Measurements from ENCODE around the gene CRAMP1.
"Not testable (repeated sequence)": the region's sequence is repeated elsewhere in the genome, so short reads cannot be mapped to it uniquely, and the experiment has no call there.

The CRAMP1 gene, protein sequence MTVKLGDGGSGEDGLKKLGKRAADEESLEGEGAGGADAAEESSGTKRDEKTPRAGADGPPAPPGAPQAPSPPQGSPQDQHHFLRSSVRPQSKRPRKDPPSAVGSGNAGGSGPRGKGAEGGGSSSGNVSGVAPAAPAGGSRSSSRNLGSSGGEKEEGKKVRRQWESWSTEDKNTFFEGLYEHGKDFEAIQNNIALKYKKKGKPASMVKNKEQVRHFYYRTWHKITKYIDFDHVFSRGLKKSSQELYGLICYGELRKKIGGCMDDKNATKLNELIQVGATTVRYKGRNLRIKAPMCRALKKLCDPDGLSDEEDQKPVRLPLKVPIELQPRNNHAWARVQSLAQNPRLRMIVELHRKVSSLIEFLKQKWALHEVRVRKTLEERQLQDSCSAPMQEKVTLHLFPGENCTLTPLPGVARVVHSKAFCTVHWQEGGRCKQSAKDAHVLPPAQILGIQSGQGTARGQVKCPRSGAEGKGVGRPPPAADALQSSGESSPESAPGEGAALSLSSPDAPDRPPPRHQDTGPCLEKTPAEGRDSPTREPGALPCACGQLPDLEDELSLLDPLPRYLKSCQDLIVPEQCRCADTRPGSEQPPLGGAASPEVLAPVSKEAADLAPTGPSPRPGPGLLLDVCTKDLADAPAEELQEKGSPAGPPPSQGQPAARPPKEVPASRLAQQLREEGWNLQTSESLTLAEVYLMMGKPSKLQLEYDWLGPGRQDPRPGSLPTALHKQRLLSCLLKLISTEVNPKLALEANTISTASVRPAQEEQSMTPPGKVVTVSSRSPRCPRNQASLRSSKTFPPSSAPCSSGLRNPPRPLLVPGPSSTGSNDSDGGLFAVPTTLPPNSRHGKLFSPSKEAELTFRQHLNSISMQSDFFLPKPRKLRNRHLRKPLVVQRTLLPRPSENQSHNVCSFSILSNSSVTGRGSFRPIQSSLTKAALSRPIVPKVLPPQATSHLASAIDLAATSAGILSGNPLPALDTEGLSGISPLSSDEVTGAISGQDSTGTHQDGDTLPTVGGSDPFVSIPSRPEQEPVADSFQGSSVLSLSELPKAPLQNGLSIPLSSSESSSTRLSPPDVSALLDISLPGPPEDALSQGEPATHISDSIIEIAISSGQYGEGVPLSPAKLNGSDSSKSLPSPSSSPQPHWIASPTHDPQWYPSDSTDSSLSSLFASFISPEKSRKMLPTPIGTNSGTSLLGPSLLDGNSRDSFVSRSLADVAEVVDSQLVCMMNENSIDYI (N-terminal part only)

DNA sequence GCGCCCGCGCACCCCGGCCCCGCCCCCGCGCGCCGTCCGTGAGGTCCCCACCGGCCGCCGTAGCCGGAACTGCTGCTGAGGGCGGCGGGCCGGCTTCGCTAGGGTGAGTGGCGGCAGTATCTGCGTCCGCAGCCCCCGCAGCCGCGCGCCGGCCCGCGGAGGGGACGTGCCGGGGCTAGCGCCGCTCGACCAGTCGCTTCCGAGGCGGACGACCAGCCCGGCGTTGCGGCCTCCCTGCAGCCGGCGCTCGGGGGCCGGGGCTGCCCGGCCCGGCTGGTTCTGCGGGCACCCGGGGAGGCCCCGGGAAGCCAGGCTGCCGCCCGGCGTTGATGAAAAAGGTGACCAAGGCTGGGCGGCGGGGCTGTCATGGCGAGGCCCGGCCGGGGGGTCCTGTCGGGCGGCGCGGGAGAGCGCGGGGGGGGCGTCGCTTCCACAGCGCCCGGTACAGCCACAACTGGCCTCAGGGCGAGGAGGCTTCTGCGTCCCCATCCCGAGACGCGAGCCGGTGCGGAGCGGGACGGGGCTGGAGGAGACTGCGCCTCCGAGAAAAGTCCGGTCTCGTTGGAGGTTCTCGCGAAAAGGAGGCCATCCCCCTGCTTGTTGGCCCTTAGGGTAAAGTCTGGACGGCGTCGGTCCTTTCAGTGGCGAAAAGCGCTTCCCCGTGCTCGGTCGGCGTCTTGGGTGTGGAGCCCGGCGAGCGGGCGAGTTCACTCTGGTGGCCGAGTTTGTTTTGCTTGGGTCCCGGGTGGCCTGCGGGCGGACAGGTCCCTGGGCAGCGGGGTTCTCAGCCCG lies at the start of gene CRAMP1:
Gene CRAMP1 (plus strand): TSS at position 41 of the 792 bp plus-strand sequence. CDS start 2,280 bp downstream, outside the sequence.
- DNase-seq (ENCODE audit: low read depth), result peak; percentile 43

DNA sequence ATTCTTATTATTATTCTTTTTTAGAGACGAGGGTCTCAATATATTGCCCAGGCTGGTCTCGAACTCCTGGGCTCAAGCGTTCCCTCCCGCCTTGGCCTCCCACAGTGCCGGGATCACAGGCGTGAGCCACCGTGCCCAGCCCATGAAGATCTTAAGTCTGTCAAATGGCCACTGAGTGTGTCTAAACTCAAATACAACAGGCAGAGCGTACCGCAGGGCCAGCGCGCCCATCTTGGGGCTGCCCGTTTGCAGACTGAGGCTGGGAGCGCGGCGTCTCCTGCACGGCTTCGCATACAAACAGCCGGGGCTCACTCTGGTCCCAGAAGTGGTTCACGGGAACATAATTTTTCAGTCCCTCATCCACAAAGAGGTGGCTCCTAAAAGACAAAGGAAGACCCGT lies 48.4 kb upstream of the CRAMP1 start:
- no peak for DNase-seq (ENCODE audit: low read depth)

DNA sequence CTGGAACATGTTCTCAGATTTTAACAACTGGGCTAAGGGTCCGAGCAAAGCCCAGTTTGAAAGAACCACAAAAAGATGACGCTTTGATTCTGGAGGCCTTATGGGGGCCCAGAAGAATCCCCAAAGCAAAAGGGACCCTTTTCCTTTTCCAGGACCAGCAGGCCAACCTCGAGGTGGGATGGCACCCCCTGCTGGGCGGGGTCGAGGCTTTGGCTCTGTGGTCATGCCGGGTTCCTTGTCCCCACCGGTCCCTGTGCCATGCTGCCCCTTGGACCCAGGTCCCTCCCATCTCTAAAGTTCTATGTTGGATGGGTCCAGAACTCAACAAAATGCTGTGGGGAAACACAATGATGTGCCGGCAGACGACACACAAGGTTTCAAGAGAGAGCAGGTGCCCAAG lies 47.8 kb upstream of the CRAMP1 start:
- peak; percentile 7 for DNase-seq (ENCODE audit: low read depth)

DNA sequence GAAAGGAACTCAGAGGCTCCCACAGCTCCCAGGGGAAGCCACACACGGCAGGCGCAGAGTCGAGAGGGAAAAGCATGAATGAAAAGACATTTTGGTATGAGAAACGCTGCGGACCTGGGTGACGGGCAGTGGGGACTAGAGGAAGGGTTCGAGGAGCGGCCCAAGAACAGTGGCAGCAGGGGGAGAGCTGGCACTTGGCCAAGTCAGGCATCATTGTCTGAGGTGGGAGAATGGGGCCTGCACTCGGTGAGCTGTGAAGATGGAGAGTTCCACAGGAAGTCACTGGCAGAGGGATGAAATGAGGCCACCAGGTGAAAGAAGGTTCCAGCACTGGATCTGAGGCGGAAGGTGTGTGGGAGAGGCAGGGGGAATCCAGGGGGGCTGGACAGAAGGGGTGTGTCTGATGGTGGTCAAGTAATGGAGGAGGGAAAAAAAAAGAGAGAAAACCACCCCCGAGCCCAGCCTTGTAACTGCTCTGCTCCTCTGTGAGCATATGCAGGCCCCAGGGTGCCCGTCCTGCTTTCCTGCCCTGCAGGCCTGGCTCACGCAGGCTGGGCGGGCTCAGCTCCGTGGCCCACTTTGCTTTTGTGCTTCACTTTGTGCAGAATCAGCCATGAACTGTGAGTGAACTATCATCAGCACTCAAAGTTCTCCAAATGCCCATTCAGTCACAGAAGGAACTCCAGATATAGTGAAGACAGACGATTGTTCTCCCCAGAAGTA lies 46.9 kb upstream of the CRAMP1 start:
- no peak for DNase-seq (ENCODE audit: low read depth)

DNA sequence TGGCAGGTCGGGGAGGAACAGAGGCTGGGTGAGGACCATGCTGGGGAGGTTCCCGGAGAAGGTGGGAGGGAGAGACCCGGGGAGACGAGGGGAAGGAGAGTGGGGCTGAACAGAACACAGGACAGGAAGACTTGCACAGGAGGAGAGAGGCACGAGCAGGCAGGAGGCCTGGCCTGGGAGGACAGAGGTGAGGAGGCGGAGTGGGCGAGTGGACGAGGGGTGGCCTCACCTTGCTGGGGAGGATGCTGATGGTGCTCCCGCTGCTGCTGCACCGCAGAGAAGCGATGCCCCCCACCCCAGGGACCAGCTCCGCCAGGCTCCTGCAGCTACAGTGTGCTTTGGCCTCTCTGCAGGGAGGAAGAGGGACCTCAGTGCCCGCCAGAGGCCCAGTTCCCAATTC lies 44.2 kb upstream of the CRAMP1 start:
- no peak for DNase-seq (ENCODE audit: low read depth)

DNA sequence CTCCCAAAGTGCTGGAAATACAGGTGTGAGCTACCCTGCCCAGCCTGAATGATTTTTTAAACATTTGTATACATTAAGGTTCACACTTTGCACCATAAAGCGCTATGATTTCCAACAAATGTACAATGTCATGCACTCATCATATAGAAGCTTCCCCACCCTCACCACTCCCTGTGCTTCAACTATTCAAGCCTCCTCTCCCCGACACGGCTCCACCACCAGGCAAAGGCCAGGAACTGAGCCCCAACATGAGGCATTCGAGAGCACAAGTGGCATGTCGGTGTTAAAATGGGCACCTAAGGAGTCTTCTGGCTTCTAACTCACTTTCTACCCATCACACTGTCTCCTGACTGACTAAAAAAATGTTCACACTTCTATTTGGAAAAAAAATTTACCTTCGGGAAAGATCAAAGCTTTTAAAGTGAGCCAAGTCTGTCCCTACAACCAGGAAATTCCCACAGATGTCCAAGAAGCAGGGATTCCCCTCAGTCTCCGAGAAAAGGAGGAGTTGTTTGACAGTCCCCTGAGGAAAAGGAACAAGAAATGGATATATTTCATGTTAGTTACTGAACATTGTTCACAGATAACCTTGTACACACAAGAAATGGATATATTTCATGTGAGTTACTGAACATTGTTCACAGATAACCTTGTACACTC lies 41.0 kb upstream of the CRAMP1 start:
- DNase-seq (ENCODE audit: low read depth), result no peak

DNA sequence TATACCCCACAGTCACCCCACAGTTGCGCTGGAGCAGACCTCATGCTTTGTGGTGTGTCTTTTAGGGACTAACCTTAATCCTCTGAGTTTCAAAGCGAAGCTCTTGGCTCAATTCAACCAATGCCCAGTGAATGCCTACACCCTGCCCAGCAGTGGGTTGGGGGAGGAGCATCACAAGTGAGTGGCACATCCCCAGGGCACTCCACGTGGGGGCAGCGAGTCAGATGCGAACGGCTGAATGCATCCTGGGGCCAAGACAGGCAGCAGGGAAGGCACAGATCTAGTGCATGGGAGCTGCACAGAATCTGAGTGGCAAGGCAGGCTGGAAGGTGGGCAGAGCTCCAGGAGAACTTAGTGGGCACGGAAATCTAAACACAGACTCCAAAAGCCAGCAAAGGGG lies 39.5 kb upstream of the CRAMP1 start:
- DNase-seq (ENCODE audit: low read depth), result peak; percentile 18

DNA sequence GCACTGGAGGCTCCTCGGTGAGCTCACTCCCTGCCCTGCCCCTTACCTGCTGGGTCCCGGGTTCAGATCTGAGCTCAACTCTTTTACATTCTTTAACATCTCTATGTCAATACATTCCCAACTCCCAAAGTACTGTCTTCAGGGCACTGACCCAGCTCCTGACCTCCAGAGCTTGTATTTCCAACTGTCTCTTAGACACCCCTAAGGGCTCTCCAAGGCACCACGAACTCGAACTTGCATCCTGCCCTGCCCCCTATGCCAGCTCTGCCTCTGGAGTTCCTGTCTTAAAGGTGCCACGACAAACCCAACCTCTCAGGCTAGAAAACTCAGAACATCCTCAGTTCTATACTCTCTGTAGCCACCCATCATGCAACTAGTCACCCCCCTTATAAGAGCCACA lies 38.9 kb upstream of the CRAMP1 start:
- no peak for DNase-seq (ENCODE audit: low read depth)

DNA sequence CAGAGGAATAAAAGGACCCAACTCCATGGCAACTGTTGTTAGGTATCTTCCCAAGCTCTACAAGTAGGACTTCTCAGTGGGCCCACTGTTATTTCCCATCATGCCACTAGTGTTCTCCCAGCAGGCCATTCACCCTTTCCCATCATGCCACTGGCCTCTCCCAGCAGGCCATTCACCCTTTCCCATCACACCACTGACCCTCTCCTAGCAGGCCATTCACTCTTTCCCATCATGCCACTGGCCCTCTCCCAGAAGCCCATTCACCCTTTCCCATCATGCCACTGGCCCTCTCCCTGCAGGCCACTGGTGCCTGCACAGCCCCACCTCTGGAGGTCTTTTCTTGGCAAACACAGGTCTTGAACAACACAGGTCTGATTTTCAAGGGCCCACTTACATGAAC lies 36.6 kb upstream of the CRAMP1 start:
- DNase-seq (ENCODE audit: low read depth), result no peak

DNA sequence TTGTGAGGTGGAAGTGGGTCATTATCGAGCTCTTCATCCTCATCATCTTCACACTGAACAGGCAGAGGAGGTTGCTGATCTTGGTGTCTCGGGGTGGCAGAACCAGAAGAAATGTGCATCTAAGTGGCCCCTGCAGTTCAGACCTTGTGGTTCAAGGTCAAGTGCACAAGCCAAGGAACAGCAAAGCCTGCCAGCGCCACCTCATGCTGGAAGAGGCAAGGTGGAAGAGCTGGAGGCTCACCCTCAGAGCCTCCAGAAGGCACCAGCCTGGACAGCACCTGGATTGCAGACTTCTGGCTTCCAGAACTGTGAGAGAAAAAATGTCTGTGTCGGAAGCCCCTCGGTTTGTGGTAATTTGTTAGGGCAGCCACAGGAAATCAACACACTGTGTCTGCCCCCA lies 32.9 kb upstream of the CRAMP1 start:
- no peak for DNase-seq (ENCODE audit: low read depth)

DNA sequence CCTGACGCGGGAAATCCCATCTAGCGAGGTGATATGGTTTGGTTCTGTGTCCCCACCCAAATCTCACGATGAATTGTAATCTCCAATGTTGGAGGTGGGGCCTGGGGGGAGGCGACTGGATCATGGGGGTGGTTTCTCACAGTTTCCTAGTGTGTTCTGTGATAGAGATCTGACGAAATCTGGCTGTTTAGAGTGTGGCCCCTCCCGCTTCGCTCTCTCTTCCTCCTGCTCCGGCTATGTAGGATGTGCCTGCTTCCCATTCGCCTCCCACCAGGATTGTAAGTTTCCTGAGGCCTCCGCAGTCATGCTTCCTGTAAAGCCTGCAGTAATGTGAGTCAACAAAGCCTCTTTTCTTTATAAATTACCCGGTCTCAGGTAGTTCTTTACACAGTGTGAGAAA lies 31.9 kb upstream of the CRAMP1 start:
- no peak for DNase-seq (ENCODE audit: low read depth)

DNA sequence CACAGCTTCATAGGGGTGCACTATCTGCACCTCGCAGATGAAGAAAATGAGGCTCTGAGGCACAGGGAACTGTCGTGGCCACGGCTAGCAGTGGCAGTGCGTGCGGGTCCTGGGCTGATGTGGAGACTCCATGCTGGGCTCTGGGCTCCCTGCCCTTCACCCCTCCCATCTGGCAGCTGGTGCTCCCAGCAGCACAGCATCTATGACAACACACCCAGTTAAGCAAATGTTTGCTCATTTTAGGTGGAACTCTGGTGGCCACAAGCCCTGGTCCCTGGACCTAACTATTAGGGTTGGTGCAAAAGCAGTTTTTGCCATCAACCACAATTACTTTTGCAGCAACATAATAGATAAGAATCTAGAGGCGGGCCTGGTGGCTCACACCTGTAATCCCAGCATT lies 31.2 kb upstream of the CRAMP1 start:
- DNase-seq (ENCODE audit: low read depth), result no peak

DNA sequence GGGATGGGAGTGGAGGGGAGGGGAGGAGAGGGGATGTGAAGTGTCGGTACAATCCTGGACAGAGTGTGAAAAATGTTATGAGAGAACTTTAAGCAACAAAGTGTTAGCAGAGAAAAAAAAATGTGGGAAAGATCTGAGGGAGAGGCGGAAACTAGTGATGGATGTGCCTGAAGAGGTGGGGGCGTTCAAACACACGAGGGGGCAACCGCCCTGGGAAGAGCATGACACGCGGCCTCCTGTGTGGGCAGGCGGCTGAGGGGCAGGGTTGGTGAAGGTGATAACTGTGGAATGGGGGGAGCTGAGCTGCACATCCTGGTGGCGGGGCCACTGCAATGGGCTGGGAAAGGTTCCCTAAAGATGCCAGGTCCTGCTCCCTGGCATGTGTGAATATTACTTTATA lies 30.4 kb upstream of the CRAMP1 start:
- no peak for DNase-seq (ENCODE audit: low read depth)

DNA sequence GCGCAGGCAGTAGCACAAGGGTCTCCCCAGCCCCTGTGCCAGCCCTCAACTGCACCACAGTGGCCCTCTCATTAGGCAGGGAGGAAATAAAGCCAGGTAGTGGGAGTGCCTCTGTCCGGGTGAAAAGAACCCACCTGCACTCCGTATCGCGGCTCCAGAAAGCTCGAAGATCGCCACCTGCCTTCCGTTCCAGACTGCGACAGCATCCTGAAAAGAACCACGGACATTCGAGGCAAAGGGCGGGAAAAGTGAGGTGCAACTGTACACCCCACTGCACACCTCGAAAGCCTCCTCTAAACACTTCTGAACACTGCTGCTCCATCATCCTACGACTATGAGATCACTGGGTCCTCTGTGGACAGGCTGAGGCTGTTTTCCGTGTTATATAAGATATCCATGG lies 29.0 kb upstream of the CRAMP1 start:
- DNase-seq (ENCODE audit: low read depth), result no peak

DNA sequence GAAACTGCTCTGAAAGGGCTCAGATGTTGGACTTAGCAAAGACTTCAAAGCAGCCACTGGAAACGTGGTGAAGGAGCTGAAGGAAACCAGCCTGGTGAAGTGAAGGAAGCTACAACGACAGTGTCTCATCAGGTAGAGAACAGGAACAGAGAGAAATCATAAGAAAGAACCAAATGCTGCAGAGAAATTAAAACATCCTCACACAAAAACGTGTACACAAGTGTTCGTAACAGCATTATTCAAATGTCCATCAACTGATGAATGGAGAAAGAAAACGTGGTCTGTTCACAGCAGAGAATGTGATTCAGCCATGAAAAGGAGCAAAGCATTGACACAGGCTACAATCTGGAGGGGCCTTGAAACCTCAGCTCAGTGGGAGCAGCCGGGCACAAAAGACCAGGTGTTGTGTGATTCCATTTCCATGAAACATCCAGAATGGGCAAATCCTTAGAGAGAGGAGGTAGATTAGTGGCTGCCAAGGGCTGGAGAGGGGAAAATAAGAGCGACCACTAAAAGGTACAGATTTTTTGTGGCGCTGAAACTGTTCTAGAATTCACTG lies 27.2 kb upstream of the CRAMP1 start:
- no peak for DNase-seq (ENCODE audit: low read depth)

DNA sequence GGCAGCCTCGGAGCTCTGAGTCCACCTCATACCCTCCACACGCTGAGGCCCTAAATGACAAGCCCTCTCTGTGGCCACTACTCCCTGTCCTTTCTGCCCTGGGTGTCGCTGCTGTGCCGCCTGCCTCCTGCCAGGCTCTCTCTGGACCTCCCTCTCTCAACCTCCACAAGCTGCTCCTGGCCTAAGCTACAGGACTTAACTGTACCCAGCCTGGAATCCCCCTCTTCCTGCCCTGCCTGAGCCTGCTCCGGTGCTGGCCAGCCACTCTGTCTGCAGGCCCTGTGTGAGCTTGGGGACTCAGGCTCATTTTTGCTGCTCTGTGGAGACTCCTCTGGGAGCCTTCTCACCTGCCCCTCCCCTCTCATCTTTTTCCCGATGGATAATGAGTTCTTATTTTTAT lies 21.8 kb upstream of the CRAMP1 start:
- no peak for DNase-seq (ENCODE audit: low read depth)

DNA sequence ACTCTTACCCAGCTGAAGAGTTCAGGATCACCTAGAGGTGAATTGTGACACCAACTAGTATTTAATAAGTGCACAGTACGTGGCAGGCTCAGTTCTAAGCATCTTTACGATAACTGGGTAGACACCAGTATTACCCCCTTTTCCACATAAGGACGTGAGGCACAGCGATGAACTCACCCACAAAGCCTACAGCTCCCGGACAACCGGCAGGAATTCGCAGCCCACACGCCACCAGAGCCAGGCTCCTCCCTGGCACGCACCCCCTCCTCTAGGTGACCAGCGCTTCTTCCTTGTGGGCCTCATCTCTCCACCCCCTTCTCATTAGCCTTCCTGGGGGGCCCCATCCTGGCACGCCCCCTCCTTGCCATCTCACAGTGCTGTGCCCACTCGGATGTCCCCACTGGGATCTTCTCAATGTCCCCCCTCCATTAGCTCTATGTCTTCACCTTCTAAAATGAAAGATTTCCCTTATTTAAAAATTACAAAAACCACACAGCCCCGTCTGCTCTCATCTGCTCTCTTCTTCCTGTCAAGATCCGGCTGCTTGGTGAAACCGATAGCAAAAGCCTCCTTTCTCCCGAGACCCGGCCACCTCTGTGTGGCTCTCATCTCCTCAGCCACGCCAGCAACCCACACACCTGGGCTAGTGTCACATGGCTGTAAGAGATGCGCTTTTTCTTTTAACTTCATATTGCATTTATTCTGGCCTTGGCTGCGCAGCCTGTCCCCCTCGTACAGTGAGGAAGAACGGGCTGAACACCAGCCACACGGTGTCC lies 21.0 kb upstream of the CRAMP1 start:
- no peak for DNase-seq (ENCODE audit: low read depth)

DNA sequence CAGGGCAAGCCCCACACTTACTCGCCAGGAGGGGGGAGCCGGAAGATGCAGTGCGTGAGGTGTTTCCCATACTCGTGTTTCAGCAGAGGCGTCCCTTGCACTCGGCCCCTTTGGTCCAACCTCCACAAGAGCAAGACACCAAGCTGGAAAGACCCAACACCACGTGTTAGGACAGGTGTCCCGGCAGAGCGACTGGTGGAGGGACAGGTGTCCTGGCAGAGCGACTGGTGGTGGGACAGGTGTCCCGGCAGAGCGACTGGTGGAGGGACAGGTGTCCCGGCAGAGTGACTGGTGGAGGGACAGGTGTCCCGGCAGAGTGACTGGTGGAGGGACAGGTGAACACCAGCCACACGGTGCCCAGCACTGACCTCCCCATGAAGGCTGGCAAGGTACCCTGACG lies 19.7 kb upstream of the CRAMP1 start:
- DNase-seq (ENCODE audit: low read depth), result no peak

DNA sequence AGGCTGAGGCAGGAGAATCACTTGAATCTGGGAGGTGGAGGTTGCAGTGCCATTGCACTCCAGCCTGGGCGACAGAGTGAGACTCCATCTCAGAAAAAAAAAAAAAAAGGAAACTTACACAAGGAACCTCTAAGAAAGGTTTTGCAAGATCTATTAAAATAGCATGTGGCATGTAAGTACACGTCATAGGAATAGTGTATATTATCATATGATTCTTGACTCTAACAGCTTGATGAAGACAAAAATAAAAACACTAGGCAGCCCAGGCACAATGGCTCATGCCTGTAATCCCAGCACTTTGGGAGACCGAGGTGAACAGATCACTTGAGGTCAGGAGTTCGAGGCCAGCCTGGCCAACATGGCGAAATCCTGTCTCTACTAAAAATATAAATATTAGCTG lies 16.6 kb upstream of the CRAMP1 start:
- not testable (repeated sequence) for DNase-seq (ENCODE audit: low read depth)

All from ELR (cell line).